Measurements from ENCODE around the gene CYP2W1. TPM values are rescaled to one million over a fixed set of nuclear protein-coding genes. Genes with fewer than 3 reads are reported as not detected.
"Not testable (repeated sequence)": the region's sequence is repeated elsewhere in the genome, so short reads cannot be mapped to it uniquely, and the experiment has no call there.

The CYP2W1 gene
- total RNA-seq, 1 donor from 2014 or later: 0.36 TPM

DNA sequence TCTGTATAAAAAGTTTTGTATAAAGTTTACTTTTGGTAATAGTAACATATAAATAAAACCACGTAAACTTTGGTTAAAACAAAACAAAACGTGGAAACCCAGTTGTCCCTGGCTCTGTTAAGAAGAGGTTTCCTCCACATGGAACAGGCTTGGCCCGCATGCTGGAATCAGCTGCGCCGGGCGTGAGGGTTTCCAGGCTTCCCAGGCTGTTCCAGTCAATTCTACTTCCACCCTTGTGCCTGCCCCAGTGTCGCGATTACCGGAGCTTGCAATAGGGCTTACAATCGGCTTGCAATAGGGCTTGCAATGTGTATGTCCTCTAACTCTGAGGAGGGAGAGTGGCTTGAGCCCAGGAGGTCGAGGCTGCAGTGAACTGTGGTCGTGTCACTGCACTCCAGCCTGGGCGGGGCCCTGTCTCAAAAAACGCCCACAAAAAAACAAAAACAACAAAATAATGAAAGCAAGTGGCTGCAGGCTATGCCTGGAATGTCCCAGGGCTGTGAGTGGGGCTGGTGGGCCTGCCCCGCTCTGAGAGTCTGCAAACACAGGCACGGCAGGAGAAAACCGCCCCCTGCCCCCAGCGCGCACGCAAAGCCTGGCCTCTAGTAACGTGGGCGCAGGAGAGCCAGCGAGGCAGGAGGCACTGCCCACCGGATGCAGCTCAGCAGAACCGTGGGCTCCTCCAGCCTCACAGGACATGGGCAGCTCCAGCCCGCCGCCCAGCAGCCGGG, 16.3 kb downstream of the CYP2W1 start:
- no peak for ATAC-seq

DNA sequence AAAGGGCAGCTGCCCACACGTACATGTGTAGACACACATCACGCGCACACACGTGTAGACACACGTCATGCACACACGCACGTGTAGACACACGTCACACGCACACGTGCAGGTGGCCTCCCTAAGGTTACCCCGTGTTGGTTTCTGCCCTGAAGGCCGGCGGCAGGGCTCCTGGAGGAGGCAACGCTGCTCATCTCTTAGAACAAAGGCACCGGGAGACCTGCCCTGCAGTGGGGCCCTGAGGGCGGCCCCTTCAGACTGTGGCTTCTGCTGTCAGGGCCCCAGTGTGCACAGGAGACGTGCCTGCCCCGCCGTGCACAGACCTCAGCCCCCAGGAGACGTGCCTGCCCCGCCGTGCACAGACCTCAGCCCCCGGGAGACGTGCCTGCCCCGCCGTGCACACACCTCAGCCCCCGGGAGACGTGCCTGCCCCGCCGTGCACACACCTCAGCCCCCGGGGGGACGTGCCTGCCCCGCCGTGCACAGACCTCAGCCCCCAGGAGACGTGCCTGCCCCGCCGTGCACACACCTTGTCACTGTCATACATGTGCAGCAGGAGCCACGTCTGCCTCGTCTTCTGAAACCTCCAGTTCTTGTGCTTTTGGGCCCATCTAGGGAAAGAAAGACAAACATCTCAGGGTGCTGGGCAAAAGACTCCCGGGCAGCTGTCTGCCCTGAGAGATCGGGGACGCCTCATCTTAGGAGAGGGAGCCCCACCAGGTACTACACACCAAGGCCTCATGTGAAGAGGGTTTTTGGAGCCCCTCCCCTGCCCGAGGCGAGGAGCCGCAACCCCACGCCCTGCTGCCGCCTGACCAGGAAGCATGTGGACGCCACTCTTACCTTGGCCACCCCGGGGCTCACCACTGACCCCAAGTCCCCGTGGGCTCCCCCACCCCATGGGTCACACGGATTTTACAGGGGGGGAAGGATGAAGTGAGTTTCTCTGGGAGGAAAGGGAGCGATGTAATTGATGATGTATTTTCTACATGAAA, 17.3 kb downstream of the CYP2W1 start:
- no peak for ATAC-seq

DNA sequence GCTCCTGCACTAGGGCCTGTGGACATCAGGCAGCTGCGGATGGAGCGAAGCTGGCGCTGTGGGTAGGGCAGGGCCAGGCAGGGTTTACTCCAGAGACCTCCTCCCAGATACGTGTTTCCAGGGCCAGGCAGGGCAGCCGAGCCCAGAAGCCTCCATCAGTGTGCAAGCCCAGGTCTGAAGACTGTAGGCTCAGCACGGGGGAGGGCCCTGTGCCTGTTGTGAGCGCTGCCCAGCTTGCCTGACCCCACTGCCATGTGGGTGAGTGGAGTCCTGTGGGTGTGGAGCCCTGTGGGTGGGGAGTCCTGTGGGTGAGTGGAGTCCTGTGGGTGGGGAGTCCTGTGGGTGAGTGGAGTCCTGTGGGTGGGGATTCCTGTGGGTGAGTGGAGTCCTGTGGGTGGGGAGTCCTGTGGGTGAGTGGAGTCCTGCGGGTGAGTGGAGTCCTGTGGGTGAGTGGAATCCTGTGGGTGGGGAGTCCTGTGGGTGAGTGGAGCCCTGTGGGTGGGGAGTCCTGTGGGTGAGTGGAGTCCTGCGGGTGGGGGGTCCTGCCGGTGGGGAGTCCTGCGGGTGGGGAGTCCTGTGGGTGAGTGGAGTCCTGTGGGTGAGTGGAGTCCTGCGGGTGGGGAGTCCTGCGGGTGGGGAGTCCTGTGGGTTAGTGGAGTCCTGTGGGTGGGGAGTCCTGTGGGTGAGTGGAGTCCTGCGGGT, 18.2 kb downstream of the CYP2W1 start:
- not testable (repeated sequence) for ATAC-seq

DNA sequence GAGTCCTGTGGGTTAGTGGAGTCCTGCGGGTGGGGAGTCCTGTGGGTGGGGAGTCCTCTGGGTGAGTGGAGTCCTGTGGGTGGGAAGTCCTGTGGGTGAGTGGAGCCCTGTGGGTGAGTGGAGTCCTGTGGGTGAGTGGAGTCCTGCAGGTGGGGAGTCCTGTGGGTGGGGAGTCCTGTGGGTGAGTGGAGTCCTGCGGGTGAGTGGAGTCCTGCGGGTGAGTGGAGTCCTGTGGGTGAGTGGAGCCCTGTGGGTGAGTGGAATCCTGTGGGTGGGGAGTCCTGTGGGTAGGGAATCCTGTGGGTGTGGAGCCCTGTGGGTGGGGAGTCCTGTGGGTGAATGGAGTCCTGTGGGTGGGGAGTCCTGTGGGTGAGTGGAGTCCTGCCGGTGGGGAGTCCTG, 19.0 kb downstream of the CYP2W1 start:
- not testable (repeated sequence) for ATAC-seq

DNA sequence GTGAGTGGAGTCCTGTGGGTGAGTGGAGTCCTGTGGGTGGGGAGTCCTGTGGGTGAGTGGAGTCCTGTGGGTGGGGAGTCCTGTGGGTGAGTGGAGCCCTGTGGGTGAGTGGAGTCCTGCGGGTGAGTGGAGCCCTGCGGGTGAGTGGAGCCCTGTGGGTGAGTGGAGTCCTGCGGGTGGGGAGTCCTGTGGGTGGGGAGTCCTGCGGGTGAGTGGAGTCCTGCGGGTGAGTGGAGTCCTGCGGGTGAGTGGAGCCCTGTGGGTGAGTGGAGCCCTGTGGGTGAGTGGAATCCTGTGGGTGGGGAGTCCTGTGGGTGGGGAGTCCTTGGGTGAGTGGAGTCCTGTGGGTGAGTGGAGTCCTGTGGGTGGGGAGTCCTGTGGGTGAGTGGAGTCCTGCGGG, 19.5 kb downstream of the CYP2W1 start:
- ATAC-seq: not testable (repeated sequence)

DNA sequence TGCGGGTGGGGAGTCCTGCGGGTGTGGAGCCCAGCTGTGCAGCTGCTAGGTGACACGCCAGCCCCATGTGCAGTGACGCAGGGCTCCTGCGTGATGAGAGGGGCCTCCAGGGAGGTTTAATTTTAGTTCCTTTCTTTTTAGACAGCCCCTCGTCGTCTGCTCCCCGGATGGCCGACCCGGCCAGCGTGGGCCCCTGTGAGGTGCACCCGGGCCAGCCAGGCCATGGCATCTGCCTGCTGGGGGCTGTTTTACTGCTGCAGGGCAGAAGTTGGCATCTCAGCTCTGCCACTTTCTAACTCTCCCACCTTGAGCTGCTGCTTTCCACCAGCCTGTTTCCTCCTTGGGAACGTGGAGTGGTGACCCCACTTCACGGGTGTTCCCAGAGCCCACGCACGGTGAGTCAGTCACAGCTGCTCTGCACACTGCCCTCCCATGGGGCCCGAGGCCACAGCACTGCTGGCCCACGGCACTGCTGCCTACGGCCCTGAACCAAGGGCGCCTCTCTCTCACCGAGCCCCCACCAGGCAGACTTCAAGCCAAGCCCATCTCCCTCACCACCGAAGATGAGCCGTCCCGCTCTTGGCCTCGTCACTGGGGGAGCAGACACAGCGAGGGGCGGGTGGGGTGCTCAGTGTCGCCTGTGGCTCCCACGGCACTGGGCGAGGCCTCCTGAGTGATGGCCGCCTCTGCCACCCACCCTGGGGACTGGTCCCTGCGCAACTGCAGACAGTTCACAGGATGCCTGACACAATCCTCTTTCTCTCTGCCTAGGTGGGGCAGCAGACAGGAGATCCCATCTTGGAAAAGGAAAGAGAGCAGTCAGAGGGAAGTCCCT, 21.3 kb downstream of the CYP2W1 start:
- no peak for ATAC-seq

DNA sequence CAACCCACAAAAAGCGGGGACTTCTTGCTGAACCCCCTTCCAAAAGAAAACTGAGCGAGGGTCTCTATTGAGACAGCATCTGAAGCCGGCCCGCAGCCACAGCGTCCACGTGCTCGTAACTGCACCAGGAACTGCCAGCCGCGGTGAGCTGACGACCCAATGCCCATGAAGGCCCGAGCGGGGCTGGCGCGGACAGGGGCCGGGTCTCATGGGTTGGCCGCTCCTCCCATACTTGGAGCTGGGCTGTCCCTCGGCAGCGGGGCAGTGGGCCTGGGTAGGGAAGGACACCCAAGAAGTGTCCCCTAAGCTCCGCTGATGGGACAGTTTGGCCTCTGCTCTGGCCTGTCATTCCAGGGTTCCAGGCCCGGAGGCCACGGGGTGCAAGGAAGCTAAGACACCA, 22.3 kb downstream of the CYP2W1 start:
- no peak for ATAC-seq

DNA sequence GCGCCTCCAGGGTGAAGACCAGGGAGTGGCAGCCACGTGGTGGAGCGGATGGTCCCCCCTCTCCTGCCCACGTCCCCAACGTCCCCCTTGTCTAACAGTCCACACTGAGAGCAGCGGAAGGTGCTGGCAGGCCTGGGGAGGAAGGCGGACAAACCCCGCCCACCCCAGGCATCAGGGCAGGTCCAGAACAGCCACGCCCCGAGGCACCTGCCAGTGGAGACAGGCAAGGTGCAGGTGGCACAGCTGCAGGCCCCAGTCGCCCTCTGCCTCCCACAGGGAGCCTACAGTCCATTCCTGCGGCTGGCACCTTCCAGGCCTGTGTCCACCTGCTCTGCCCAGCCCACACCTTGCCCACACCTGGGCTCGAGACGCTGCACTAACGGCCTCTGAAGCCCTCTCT, 24.9 kb downstream of the CYP2W1 start:
- peak; percentile 62 for ATAC-seq

DNA sequence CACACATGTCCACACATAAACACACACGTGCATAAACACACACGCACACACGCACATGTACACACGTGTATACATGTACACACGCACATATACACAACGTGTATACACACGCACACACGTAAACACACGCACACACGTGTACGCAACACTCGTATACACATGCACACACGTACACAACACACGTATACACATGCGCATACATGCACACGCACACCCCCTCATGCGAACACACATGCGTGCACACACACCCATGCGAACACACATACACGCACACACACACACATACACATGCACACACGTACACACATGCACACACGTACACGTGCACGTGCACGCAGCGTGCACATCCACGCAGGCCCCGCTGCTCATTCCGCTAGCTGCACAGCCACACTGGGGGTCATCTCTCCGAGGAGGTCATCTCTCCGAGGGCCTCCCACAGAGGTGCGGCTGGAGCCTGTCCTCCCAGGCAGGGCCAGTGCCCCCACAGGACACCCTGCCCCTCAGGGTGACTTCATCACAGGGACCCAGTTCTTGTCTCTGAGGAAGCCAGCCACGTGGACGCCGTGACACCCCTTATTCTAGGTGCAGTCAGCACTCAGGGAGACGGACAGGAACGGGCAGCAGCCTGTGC, 25.9 kb downstream of the CYP2W1 start:
- no peak for ATAC-seq

DNA sequence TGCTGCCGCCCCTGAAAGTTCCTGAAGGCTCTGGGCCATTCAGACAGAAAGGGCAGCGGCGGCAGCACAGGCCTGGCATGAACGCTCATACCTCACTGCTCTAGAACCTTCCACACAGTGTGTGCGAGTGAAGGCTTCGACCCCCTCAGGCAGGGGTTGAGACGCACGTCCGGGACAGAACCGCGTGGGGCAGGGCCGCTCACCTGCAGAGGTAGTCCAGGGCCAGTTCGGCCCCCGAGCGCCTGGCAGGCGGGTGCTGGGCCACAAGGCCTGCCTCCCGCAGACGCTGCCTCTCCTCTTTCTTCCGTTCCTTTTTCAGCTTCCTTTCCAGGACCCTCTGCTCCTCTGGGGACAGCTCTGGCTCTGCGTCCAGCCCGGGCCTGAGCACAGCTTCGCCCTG, 26.8 kb downstream of the CYP2W1 start:
- no peak for ATAC-seq

DNA sequence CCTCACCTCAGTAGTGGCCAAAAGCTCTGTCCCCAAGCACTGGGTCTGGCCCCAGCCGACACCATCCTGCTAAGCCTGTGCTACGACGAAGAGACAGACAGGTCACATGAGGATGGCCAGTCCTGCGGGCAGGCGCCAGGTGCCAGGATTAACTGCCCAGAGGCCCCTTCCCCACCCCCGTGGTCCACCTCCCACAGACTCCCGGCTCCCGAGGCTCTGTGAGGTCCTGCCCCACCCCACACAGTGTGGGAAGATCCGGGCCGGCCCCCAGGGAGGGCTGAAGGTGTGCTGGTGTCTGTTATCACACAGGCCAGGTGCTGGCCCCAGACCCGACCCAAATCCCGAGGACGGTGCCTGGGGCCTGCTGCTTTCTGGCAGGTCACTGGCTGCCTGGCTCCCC, 27.2 kb downstream of the CYP2W1 start:
- no peak for ATAC-seq

DNA sequence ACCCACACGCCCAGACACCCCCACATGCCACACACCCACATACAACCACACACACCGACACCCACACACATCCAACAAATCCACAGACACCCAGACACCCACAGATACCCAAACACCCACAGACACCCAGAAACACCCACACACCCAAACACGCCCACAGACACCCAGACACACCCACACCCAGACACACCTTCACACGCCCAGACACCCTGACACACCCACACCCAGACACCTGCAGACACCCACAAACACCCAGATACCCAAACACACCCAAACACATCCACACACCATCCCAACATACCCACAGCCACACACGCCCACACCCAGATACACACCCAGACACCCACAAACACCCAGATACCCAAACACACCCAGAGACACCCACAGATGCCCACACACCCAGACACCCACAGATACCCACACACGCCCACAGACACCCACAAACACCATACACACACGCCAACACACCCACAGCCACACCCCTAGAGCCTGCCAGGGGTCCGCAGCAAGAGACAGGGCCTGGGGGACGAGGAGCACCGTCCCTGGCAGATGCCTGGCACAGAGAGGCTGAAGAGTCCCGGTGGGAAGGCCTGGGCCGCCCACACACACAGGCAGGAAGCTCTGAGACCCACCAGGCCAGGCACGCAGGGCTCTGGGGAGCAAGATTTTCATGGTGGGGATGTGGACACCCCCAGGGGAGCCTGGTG, 28.5 kb downstream of the CYP2W1 start:
- ATAC-seq: no peak

DNA sequence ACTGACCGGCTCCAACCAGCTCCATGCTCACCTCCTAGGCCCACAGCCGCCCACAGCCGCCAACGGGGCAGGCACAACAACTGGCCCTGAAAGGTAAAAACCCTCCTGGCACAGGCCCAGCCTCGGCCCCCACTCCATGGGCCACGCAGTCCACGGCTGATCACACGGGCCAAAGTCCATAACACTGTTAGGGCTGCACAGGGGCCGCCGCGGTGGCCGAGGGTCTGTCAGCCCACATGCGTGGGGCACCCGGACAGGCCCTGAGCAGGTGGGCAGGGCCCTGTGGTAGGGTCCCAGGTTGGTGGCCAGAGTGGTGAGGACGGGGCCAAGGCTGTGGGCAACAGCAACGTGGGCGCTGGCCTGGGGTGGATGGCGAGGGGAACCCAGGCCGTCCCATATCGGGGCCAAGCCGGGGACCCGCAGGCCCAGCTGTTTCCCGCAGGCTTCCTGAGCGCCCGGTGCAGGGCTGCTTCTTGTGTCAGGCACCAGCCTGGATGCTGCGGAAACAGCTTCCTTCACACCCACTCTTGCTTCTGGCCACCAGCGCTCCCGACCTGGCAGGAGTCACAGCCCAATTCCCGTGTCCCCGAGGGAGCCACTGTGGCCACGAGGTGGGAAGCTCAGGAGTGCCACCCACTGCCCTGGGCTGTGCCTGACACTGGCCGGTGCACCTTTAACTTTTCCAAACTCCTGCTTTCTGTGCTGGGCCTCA, 29.2 kb downstream of the CYP2W1 start:
- ATAC-seq: no peak

DNA sequence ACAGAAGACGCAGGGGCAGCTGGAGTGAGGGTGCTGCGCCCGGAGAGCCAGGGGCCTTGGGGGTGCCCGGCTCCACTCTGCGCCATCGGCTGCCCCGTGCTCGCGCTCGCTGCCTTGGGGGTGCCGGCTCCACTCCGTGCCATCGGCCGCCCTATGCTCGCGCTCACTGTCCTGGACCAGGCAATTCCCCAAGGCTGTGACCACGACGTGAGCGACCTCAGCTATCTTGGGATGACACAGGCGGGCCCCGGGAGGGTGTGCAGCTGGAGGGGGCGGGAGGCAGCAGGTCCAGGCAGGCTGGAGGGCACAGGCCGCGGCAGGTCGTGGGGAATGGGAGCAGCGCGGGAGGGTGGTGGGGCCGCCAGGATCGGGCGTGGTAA, 29.7 kb downstream of the CYP2W1 start:
- ATAC-seq: peak; percentile 29

DNA sequence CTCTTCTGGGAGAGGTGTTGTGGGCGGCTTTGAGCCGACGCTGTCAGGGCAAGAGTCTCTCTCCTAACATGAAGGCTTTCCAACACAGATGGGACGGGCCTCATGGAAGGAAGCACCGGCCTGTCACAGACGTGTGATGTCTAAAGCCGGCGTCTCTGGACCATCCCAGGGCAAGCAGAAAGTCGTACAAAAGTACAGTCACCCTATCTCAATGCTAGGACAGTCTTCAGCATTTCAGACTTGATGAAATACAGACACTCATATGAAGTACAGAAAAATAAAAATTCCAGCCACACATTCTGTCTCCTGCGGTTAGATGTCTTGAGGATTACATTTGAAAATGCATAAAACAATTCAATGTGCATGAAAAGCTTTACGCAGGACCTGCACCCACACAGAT, 30.6 kb downstream of the CYP2W1 start:
- no peak for ATAC-seq

DNA sequence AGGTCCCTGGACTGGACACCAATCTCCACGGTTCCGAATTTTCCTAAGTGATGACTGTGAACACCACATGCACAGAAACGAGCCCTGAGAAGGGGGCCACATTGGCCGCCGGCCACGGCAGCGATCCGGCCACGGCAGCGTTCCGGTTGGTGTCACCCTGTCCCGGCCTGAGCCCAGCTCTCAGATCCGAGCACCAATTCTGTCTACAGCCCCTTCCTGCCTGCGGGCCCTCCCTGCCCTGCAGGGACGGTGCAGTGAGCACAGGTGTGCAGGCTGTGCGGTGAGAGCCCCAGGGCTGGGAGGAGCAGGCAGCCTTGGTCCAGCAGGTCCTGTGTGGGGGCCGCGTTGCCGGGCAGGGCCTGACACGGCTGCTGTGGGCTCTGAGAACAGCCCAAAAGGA, 31.7 kb downstream of the CYP2W1 start:
- ATAC-seq: no peak

DNA sequence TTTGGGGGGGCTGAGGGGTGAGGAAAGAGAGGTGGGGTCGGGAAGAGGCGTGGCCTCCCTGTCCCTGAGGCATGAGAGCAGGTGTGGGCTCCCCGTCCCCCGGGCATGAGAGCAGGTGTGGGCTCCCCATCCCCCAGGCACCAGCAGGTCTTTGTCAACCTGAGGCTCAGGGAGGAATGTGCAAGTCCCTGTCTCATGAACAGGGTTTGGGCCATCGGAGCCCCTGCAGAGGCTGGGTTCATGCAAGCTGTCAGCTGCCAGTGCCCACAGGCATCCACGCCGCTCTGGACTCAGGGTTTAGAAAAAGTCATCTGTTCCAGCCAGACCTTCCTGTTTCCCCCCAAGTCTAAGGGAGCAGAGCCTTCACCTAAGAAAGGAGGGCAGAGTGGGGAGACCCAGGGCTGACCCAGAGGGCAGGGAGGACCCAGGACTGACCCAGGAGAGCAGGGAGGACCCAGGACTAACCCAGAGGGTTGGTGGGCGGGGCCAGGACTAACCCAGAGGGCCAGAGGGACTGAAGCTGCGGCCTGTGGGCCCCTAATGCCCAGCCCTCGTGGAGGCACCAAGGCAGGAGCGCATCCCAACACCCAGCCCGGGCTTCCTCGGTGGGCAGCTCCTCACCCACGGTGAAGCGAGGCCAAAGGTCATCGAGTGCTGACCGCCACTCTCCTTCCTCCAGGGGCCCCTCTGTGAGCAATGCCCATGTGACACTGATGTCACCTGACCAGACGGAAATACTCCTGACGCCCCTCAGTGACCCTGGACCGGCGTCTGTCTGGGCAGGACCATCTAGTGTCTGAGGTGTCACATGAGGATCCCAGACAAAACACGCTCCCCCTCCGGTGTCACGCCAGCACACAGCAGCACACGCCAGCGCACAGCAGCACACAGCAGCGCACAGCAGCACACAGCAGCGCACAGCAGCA, 32.5 kb downstream of the CYP2W1 start:
- ATAC-seq: no peak

DNA sequence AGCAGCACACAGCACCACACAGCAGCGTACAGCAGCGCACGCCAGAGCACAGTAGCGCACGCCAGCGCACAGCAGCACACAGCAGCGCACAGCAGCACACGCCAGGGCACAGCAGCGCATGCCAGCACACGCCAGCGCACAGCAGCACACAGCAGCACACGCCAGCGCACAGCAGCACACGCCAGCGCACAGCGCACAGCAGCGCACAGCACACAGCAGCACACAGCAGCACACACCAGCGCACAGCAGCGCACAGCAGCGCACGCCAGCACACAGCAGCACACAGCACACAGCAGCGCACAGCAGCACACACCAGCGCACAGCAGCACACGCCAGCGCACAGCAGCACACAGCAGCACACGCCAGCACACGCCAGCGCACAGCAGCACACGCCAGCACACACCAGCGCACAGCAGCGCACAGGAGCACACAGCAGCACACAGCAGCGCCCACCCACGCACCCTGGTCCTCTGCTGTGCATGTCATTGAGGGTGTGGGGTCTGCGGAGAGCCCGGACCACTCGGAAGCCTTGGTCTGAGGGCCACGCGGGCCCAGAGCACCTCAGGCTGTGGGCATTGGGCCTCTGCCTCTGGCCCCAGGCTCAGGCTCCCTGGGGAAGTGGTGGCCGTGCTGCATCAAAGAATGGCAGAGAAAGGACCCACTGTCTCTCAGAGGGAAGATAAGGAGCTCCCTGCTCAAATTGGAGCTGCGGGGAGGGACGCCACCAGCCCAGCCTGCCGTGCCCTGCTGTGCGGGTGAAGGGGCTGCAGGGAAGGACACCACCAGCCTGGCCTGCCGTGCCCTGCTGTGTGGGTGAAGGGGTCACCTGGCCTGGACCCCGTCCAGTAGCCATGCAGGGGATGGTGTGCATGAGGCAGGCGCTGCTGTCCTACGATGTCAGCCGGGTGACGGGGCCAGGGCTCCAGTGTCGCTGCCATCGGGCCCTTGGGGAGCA, 33.9 kb downstream of the CYP2W1 start:
- no peak for ATAC-seq
